ENCODE results near the gene RBPJ. TPM values are rescaled to one million over a fixed set of nuclear protein-coding genes. Genes with fewer than 3 reads are reported as not detected.

RBPJ gene
- total RNA-seq, 1 donor from 2014 or later, result 42.1 TPM

DNA sequence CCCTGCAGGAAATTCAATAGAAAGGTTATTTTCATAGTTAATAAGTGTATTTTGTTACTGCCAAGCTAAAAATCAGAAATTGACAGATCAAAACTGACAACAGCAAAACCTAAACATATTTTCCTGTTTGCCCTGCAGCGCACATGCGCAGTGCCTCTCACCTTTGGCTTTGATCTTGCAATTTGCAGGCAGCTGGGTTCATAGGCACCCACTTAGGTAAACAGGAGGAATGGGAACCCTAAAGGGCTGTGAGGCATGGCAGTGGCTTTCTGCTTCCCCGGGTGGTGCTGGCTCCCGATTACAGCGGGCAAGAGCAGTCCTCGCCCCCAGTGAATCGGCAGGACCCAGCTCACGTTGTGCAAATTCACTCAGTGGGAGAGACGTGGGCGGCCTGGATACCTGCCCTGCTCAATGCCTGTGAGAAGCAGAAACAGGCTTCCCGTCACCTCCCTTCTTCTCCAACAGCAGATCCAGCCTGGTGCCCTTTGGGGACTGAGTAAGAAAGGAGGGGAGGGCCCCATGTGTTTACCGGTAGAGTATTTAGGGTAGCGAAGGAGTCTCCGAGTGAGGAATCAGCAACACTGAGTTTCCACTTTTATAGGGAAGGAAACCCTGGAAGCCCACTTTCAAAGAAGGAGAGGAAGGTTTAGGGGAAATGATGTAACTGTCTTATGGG is 143.7 kb downstream of the RBPJ start:
- intact Hi-C loops (cut with DNase I), result no loop called here
- DNase-seq (ENCODE audit: missing footprints), result no peak
- no peak for ATAC-seq

- ATAC-seq, result no peak
- no peak for DNase-seq (ENCODE audit: missing footprints)
- intact Hi-C loops (cut with DNase I), result no loop called here
These were observed 145.9 kb downstream of the RBPJ start for GRCh38 chr4:26466578-26467270.

DNA sequence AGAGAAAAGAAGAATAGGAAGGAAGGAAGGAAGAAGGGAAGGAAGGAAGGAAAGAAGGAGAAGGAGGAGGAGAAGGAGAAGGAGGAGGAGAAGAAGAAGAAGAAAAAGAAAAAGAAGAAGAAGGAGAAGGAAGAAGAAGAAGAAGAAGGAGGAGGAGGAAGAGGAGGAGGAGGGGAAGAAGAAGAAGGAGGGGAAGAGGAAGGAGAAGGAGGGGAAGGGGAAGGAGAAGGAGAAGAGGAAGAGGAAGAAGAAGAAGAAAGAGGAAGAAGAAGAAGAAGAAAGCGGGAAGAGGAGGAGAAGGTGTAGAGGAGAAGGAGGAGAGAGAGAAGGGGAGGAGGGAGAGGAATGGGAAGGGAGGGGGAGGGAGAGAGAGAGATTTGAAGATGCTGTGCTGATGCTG is 146.9 kb downstream of the RBPJ start:
- no peak for DNase-seq (ENCODE audit: missing footprints)
- ATAC-seq, result no peak
- intact Hi-C loops (cut with DNase I), result no loop called here

GRCh38 chr4:26468283-26468949 is 147.6 kb downstream of the RBPJ start:
- no peak for ATAC-seq
- intact Hi-C loops (cut with DNase I), result no loop called here

GRCh38 chr4:26468977-26469376 is 148.2 kb downstream of the RBPJ start:
- DNase-seq (ENCODE audit: missing footprints) (no peak), ATAC-seq (no peak)
- intact Hi-C loops (cut with DNase I), result no loop called here

More at GRCh38 chr4:26468283-26468949, 147.6 kb downstream of the RBPJ start:
- no peak for DNase-seq (ENCODE audit: missing footprints)

- ATAC-seq, result no peak
- intact Hi-C loops (cut with DNase I), result no loop called here
- no peak for DNase-seq (ENCODE audit: missing footprints)
These were observed 151.1 kb downstream of the RBPJ start for GRCh38 chr4:26471890-26472289.

GRCh38 chr4:26473893-26474292 is 153.1 kb downstream of the RBPJ start:
- ATAC-seq (no peak), DNase-seq (ENCODE audit: missing footprints) (no peak)
- intact Hi-C loops (cut with DNase I), result no loop called here

DNA sequence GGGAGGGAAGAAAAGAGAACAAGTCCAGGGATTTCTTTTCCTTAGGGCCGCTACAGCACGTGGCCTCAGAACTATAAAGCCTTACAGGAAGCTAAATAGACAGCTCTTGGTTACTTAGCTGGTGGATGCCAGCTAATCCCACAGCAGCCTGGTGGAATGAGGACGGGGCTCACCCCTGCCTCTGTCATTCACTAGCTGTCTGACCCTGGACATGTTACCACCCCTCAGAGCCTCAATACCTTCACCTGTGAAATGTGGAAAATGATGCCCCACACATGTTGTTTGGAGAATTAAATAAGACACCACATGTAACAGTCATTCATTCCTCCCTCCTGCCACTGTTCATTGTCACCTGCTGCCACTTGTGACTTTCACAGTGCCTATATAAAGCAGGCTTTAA is 153.7 kb downstream of the RBPJ start:
- no peak for DNase-seq (ENCODE audit: missing footprints)
- ATAC-seq, result no peak
- intact Hi-C loops (cut with DNase I), result no loop called here

DNA sequence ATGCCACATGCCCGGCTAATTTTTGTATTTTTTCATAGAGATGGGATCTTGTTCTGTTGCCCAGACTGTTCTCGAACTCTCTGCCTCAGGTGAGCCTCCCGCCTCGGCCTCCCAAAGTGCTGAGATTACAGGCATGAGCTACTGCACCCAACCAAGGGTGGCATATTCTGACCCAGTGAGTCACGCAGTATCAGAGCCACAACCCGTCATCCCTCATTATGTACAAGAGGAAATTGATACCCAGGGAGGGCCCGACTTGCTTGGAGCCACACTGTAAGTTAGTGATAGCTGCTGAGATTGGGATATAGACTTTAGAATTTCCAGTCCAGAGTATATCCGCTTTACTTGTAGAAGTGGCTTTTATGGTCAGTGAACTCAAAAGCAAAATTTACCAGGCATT is 154.9 kb downstream of the RBPJ start:
- ATAC-seq (no peak), DNase-seq (ENCODE audit: missing footprints) (no peak)
- intact Hi-C loops (cut with DNase I), result no loop called here

GRCh38 chr4:26476545-26476944 is 155.7 kb downstream of the RBPJ start:
- DNase-seq (ENCODE audit: missing footprints) (no peak), ATAC-seq (no peak)
- intact Hi-C loops (cut with DNase I), result no loop called here

DNA sequence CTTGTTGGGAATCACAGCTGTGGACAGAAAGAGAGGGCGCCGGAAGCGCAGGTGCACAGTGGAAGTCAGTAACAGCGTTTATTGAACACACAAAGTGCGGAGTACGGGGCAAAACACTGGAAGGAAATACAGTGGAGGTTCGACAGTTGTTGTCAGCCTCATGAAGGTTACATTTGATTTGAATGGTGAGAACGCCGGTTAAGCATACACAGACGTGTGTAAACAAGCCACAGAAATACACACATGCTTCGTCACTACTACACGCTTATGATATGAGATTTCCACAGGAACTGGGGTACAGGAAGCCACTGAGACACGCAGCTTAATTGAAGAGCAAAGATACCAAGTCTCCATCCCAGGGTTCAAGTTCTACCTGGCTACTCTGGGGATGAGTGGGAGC is 157.5 kb downstream of the RBPJ start:
- intact Hi-C loops (cut with DNase I), result no loop called here
- DNase-seq (ENCODE audit: missing footprints) (no peak), ATAC-seq (no peak)

GRCh38 chr4:26482508-26483462 is 162.0 kb downstream of the RBPJ start:
- intact Hi-C loops (cut with DNase I), result no loop called here
- no peak for ATAC-seq
- DNase-seq (ENCODE audit: missing footprints), result no peak

GRCh38 chr4:26484032-26484515 is 163.3 kb downstream of the RBPJ start:
- ATAC-seq (no peak), DNase-seq (ENCODE audit: missing footprints) (no peak)
- intact Hi-C loops (cut with DNase I), result no loop called here

- no peak for ATAC-seq
- no peak for DNase-seq (ENCODE audit: missing footprints)
- intact Hi-C loops (cut with DNase I), result no loop called here
These were observed 163.7 kb downstream of the RBPJ start for GRCh38 chr4:26484516-26484915.

Other genes starting within 250 kb of the RBPJ start
- gene CCKAR, start 169.5 kb downstream of the RBPJ start, total RNA-seq, result not detected